ENCODE measurements around the gene TSKU.

Gene TSKU

DNA sequence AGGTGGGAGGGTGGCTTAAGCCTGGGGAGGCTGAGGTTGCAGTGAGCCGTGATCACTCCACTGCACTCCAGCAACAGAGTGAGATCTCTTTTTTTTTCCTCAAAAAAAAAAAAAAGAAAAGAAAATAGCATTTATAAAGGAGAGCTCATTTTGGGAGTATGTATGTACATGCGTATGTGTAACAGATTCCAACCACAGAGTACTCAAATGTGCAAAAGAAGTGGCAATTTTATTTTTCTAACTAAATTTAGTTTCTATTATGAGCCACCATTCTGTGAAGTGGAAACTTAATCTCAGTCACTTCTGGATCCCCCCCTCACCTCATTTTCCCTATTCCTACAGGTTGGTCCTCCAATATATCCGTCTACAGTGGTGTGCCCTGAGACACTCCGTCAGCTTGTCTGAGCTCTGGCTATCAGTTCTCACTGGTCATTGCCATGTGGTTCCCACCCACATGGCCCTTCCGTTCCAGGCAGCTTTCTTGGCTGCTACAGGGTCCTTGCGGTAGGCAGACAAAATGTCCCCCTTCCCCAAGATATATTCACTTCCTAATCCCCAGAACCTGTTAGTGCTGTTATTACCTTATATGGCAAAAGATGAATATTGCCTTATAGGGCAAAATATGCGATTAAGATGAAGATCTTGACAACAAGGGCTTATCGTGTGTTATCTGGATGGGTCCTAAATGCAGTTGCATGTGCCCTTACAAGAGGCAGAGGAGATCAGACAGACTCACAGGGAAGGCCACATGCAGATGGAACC lies 35.8 kb upstream of the TSKU start:
- no peaks in the 10 kb centered on the region for H3K27me3 ChIP-seq (ENCODE audit: insufficient read depth, insufficient read length)
- TF ChIP-seq SUZ12 (IDR thresholded peaks at IDR 0.05; ENCODE audit: extremely low read depth, insufficient read depth, insufficient read length) (no peak), ZNF274 (IDR thresholded peaks at IDR 0.05; ENCODE audit: low read depth, low read length) (no peak), YY1 (IDR thresholded peaks at IDR 0.05; ENCODE audit: insufficient read depth, insufficient read length) (no peak)
- H3K4me3 ChIP-seq (ENCODE audit: insufficient read length, low read depth): no peak overlapping the region
- H3K4me1 ChIP-seq (ENCODE audit: insufficient read depth, insufficient read length): no peaks in the 10 kb centered on the region
- no peaks in the 10 kb centered on the region for H3K9me3 ChIP-seq (ENCODE audit: insufficient read depth, low read length)
- DNase-seq (ENCODE audit: low read depth, low spot score): no peak
- H3K9ac ChIP-seq (ENCODE audit: insufficient read length, low read depth): no peak overlapping the region
- H3K36me3 ChIP-seq (ENCODE audit: insufficient read depth, insufficient read length, low read length): no peaks in the 10 kb centered on the region

DNA sequence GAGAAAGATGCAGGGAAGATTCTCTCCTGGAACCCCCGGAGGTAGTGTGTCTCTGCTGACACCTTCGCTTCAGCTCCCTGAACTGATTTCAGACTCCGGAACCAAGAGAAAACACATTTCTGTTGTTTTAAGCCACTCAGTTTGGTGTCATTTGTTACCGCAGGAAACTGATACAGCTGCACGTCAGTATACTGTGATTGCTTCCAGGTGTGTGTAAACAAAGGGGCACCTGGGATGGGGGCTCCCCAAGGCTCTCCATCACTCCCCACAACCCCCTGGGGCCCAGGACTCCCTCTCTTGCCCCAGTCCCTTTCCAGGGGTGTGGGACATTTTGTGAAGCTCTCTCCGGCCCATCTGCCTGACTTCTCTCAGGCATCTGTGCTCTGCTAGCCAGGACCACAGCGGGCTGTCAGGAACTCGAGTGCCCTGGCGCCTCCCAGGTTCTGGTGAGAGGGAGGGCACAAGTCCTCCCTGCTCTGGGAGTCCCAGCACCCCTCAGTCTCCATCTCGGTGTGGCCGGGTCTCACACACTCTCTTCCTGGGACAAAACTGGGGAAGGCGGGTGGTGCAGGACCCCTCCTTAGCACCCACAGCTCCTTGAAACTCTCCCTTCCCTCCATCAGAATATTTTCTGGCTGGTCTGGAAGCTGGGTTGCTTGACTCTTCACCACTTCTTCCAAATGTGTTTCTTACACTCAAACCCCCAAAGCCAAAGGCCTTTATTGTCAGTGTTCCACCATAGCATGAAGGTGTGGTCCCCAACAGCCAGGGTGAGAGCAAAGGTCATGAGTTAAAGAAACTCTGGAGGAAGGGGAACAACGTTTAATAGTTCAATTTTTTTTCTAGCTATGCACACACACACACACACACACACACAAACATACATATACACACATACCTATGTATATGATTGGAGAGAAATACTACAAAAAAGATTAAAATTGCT lies 35.0 kb upstream of the TSKU start:
- no peaks in the 10 kb centered on the region for H3K9me3 ChIP-seq (ENCODE audit: insufficient read depth, low read length)
- H3K9ac ChIP-seq (ENCODE audit: insufficient read length, low read depth): no peak overlapping the region
- DNase-seq (ENCODE audit: low read depth, low spot score): no peak
- H3K36me3 ChIP-seq (ENCODE audit: insufficient read depth, insufficient read length, low read length): no peaks in the 10 kb centered on the region
- no peaks in the 10 kb centered on the region for H3K27me3 ChIP-seq (ENCODE audit: insufficient read depth, insufficient read length)
- H3K4me1 ChIP-seq (ENCODE audit: insufficient read depth, insufficient read length): no peaks in the 10 kb centered on the region
- no peak overlapping the region for H3K4me3 ChIP-seq (ENCODE audit: insufficient read length, low read depth)
- no peak for TF ChIP-seq SUZ12 (IDR thresholded peaks at IDR 0.05; ENCODE audit: extremely low read depth, insufficient read depth, insufficient read length)
- TF ChIP-seq YY1 (IDR thresholded peaks at IDR 0.05; ENCODE audit: insufficient read depth, insufficient read length): no peak
- TF ChIP-seq ZNF274 (IDR thresholded peaks at IDR 0.05; ENCODE audit: low read depth, low read length): no peak

DNA sequence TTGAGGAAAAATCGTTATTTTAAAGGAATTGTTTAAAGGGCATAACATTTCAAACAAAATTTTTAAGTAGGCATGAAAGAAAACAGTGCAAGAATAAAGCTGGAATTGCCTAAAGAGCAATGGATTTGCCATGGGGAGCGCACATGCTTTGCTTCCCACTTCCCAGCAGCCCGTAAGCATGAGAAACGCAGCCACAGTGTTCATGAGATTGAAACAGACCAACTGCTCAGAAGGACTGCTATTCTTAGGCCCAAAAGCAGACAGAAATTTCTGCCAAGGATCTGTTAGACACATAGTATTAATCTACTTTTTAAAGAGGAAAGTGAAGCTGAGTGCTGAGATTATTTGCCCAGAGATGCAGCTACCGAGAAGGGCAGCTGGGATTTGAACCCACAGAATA lies 34.2 kb upstream of the TSKU start:
- H3K9ac ChIP-seq (ENCODE audit: insufficient read length, low read depth): no peak overlapping the region
- H3K4me3 ChIP-seq (ENCODE audit: insufficient read length, low read depth): no peak overlapping the region
- H3K9me3 ChIP-seq (ENCODE audit: insufficient read depth, low read length): no peaks in the 10 kb centered on the region
- H3K27me3 ChIP-seq (ENCODE audit: insufficient read depth, insufficient read length): no peaks in the 10 kb centered on the region
- TF ChIP-seq SUZ12 (IDR thresholded peaks at IDR 0.05; ENCODE audit: extremely low read depth, insufficient read depth, insufficient read length): no peak
- no peak for TF ChIP-seq ZNF274 (IDR thresholded peaks at IDR 0.05; ENCODE audit: low read depth, low read length)
- no peak for TF ChIP-seq YY1 (IDR thresholded peaks at IDR 0.05; ENCODE audit: insufficient read depth, insufficient read length)
- DNase-seq (ENCODE audit: low read depth, low spot score): no peak
- H3K36me3 ChIP-seq (ENCODE audit: insufficient read depth, insufficient read length, low read length): no peaks in the 10 kb centered on the region
- H3K4me1 ChIP-seq (ENCODE audit: insufficient read depth, insufficient read length): no peaks in the 10 kb centered on the region

DNA sequence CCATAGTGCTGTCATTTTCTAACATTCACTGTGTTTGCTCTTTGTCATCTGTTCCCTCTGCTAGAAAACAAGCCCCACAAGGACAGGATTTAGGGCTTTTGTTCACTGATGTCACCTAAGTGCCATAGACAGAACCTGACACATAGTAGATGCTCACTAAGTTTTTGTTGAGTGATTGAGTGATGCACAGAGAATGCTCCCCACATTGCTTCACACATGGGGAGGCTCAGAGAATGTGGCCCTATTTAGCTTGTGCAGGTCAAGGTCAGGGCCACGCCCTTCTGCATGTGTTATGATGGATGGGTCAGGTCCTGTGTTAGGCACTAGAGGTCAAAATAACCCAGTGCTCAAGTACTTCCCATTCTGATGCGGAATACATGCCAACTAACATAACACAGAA lies 33.1 kb upstream of the TSKU start:
- Histone ChIP-seq H3K4me1 (ENCODE audit: insufficient read depth, insufficient read length) (no peaks in the 10 kb centered on the region), H3K9ac (ENCODE audit: insufficient read length, low read depth) (no peak overlapping the region), H3K4me3 (ENCODE audit: insufficient read length, low read depth) (no peak overlapping the region), H3K9me3 (ENCODE audit: insufficient read depth, low read length) (no peaks in the 10 kb centered on the region), H3K36me3 (ENCODE audit: insufficient read depth, insufficient read length, low read length) (no peaks in the 10 kb centered on the region), H3K27me3 (ENCODE audit: insufficient read depth, insufficient read length) (no peaks in the 10 kb centered on the region)
- no peak for DNase-seq (ENCODE audit: low read depth, low spot score)
- TF ChIP-seq ZNF274 (IDR thresholded peaks at IDR 0.05; ENCODE audit: low read depth, low read length) (no peak), SUZ12 (IDR thresholded peaks at IDR 0.05; ENCODE audit: extremely low read depth, insufficient read depth, insufficient read length) (no peak), YY1 (IDR thresholded peaks at IDR 0.05; ENCODE audit: insufficient read depth, insufficient read length) (no peak)

DNA sequence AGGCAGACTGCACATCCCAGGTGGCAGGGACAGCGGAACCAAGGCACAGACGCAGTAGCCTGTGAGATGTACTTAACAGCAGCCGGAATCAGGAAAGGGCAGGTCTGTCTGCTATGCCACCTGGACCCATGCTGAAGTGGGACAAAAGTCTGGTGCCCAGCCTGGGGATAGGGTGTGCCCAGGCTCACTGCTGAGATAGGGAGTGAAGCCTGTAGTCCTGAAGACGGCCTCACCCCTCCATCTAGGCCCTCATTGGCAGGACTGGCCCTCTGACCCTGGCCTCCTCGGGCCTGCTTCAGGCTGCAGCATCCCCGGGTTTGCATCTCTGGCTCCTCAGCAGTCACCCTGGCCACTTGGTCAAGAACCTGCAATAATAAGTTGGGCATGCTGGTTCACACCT lies 32.4 kb upstream of the TSKU start:
- H3K4me1 ChIP-seq (ENCODE audit: insufficient read depth, insufficient read length): no peaks in the 10 kb centered on the region
- no peaks in the 10 kb centered on the region for H3K36me3 ChIP-seq (ENCODE audit: insufficient read depth, insufficient read length, low read length)
- no peak for DNase-seq (ENCODE audit: low read depth, low spot score)
- H3K9me3 ChIP-seq (ENCODE audit: insufficient read depth, low read length): no peaks in the 10 kb centered on the region
- TF ChIP-seq YY1 (IDR thresholded peaks at IDR 0.05; ENCODE audit: insufficient read depth, insufficient read length): no peak
- no peak for TF ChIP-seq SUZ12 (IDR thresholded peaks at IDR 0.05; ENCODE audit: extremely low read depth, insufficient read depth, insufficient read length)
- TF ChIP-seq ZNF274 (IDR thresholded peaks at IDR 0.05; ENCODE audit: low read depth, low read length): no peak
- no peaks in the 10 kb centered on the region for H3K27me3 ChIP-seq (ENCODE audit: insufficient read depth, insufficient read length)
- no peak overlapping the region for H3K9ac ChIP-seq (ENCODE audit: insufficient read length, low read depth)
- H3K4me3 ChIP-seq (ENCODE audit: insufficient read length, low read depth): no peak overlapping the region

DNA sequence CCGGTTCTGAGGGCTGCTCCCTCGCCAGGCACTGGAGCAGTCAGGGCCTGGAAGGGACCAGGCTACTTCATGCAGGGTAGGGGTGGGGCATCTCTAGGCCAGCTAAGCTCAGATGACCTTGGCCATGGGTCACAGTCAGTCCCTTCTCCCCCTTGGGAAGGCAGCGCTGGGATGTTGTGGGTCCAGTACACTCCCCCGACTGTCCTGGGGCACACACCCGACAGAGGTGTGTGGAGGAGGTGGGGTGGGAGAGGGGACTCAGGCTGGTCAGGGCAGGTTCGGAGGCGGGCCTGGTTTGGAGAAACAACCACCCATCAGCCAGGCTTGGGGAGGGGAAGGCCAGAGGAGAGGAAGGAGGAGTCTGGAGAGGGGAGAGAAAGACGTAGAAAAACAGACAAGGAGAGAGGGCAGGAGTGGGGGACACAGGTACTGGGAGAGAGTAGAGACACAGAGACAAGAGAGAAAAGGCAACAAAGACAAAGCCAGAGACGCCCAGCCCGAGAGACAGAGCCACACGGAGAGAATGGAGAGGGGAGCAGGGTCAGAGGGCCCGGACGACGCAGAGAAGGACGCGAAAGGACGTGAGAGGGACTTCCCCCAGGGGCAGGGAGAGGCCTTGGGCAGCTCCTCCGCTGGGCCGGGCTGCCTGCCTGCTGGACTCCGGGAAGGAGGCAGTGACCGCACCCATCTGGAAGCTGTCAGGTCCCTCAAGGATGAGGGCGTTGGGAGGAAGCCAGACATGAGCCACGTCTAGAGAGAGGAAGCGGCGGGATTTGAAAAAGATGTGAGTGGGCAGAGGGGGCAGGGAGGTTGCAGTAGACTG lies 30.6 kb upstream of the TSKU start:
- TF ChIP-seq YY1 (IDR thresholded peaks at IDR 0.05; ENCODE audit: insufficient read depth, insufficient read length) (no peak), SUZ12 (IDR thresholded peaks at IDR 0.05; ENCODE audit: extremely low read depth, insufficient read depth, insufficient read length) (no peak), ZNF274 (IDR thresholded peaks at IDR 0.05; ENCODE audit: low read depth, low read length) (no peak)
- no peaks in the 10 kb centered on the region for H3K27me3 ChIP-seq (ENCODE audit: insufficient read depth, insufficient read length)
- H3K36me3 ChIP-seq (ENCODE audit: insufficient read depth, insufficient read length, low read length): no peaks in the 10 kb centered on the region
- DNase-seq (ENCODE audit: low read depth, low spot score): no peak
- H3K9me3 ChIP-seq (ENCODE audit: insufficient read depth, low read length): no peaks in the 10 kb centered on the region
- H3K4me3 ChIP-seq (ENCODE audit: insufficient read length, low read depth): no peak overlapping the region
- H3K9ac ChIP-seq (ENCODE audit: insufficient read length, low read depth): peak overlapping the region; percentile 3
- peaks cover under 1% of the 10 kb centered on the region for H3K4me1 ChIP-seq (ENCODE audit: insufficient read depth, insufficient read length)

Data from NT2/D1 (cell line).